HepG2 (cell line): Measurements from ENCODE around the gene SSX2IP. TPM values are rescaled to one million over a fixed set of nuclear protein-coding genes. Genes with fewer than 3 reads are reported as not detected.

Experiments used
- ARNT2 ChIP-seq: sonication (generic); formaldehyde crosslinking; IDR thresholded peaks from 2 replicates; pipeline ENCODE4 v1.8.0; 2022; ENCODE audit warnings: mild to moderate bottlenecking, low read depth, missing genetic modification reagents, moderate library complexity
- ARNTL ChIP-seq: sonication (generic); formaldehyde crosslinking; IDR thresholded peaks from 2 replicates; pipeline ENCODE4 v1.4.0; 2020; ENCODE audit warnings: mild to moderate bottlenecking, missing genetic modification reagents
- DMAP1 ChIP-seq: IDR thresholded peaks from 2 replicates; pipeline ENCODE4 v1.6.1; 2016
- DR1 ChIP-seq: sonication (generic); formaldehyde crosslinking; IDR thresholded peaks from 2 replicates; pipeline ENCODE4 v1.8.0; 2021; ENCODE audit warnings: mild to moderate bottlenecking, missing genetic modification reagents, inconsistent platforms
- FOSL2 ChIP-seq: sonication (generic); formaldehyde crosslinking; IDR thresholded peaks from 2 replicates; pipeline ENCODE4 v1.4.0; 2020; ENCODE audit warnings: missing genetic modification reagents
- FOXA1 ChIP-seq, 2 experiments: fragments of 450-650 bp in 1 of 2; sonication (generic) in 1 of 2; formaldehyde crosslinking in 1 of 2; IDR thresholded peaks; 2 replicates each; pipeline versions ENCODE4 v1.4.0 to v1.6.1; 2016 to 2020; ENCODE audit warnings: missing genetic modification reagents in 1 of 2
- FOXC1 ChIP-seq: sonication (generic); formaldehyde crosslinking; IDR thresholded peaks from 2 replicates; pipeline ENCODE4 v1.8.0; 2022; ENCODE audit warnings: mild to moderate bottlenecking, missing genetic modification reagents, borderline replicate concordance
- KLF12 ChIP-seq: sonication (generic); formaldehyde crosslinking; IDR thresholded peaks from 2 replicates; pipeline ENCODE4 v1.4.0; 2020; ENCODE audit warnings: missing genetic modification reagents, borderline replicate concordance
- MAFF ChIP-seq: IDR thresholded peaks from 2 replicates; pipeline ENCODE4 v1.6.1; 2011; ENCODE audit warnings: low read depth, low read length, improper control_type of control experiment
- MIXL1 ChIP-seq: IDR thresholded peaks from 2 replicates; pipeline ENCODE4 v1.6.1; 2016
- RBM22 ChIP-seq: fragments of 200-400 bp; formaldehyde crosslinking; optimal IDR thresholded peaks from 2 replicates; pipeline ENCODE3; 2017; ENCODE audit warnings: mild to moderate bottlenecking, low read length, moderate library complexity
- SMC3 ChIP-seq: IDR thresholded peaks from 2 replicates; pipeline ENCODE4 v1.6.1; 2011; ENCODE audit warnings: low read length, improper control_type of control experiment
- ZNF3 ChIP-seq: IDR thresholded peaks from 2 replicates; pipeline ENCODE4 v1.7.0; 2017; ENCODE audit warnings: inconsistent platforms
- ZNF317 ChIP-seq: sonication (generic); formaldehyde crosslinking; IDR thresholded peaks from 2 replicates; pipeline ENCODE4 v1.5.0; 2020; ENCODE audit warnings: mild to moderate bottlenecking, missing genetic modification reagents
- ZNF350 ChIP-seq: sonication (generic); formaldehyde crosslinking; IDR thresholded peaks from 2 replicates; pipeline ENCODE4 v1.4.0; 2020; ENCODE audit warnings: mild to moderate bottlenecking, low read depth, missing genetic modification reagents, borderline replicate concordance
- ZNF720 ChIP-seq: sonication (generic); formaldehyde crosslinking; IDR thresholded peaks from 2 replicates; pipeline ENCODE4 v1.4.0; 2020; ENCODE audit warnings: missing genetic modification reagents
- ZNF773 ChIP-seq: sonication (generic); formaldehyde crosslinking; IDR thresholded peaks from 2 replicates; pipeline ENCODE4 v1.4.0; 2020; ENCODE audit warnings: missing genetic modification reagents, borderline replicate concordance
- ZNF883 ChIP-seq: sonication (generic); formaldehyde crosslinking; IDR thresholded peaks from 2 replicates; pipeline ENCODE4 v1.5.1; 2020; ENCODE audit warnings: mild to moderate bottlenecking, missing genetic modification reagents; ENCODE audit errors: not compliant biosample characterization
- polyA plus RNA-seq, 8 experiments: library from polyadenylated mRNA; depleted of rRNA in 3 of 8; stranded (reverse) in 7 of 8; unstranded in 1 of 8; fragments of >200 nt; fragmentation: Illumina TruSeq in 4 of 8; extraction: Trizol in 4 of 8; gene quantifications; 2 replicates each; pipeline versions ENCODE4 v1.2.1 to v1.2.3, GENCODE V29; 2011 to 2016; ENCODE audit warnings: low read depth in 4 of 8, missing spikeins in 1 of 8, mixed read lengths in 1 of 8; ENCODE audit not compliant: insufficient read depth in 1 of 8
- total RNA-seq, 5 experiments: library from RNA; depleted of rRNA; stranded (reverse); fragments of >200 nt; fragmentation: Illumina TruSeq; extraction: Trizol; gene quantifications; 2 replicates each; pipeline ENCODE4 v1.2.3, GENCODE V29; 2016; ENCODE audit warnings: low read depth in 1 of 5
- TF ChIP-seq, protein P1 (sequence below): sonication (generic); formaldehyde crosslinking; IDR thresholded peaks from 2 replicates; pipeline ENCODE4 v1.4.0; 2020; ENCODE audit warnings: missing genetic modification reagents
- TF ChIP-seq, protein P2 (sequence below): sonication (generic); formaldehyde crosslinking; IDR thresholded peaks from 2 replicates; pipeline ENCODE4 v1.4.0; 2020; ENCODE audit warnings: missing genetic modification reagents
- TF ChIP-seq, protein P3 (sequence below): sonication (generic); formaldehyde crosslinking; IDR thresholded peaks from 2 replicates; pipeline ENCODE4 v1.8.0; 2022; ENCODE audit warnings: mild to moderate bottlenecking, missing genetic modification reagents, borderline replicate concordance
- TF ChIP-seq, protein P4 (sequence below): IDR thresholded peaks from 2 replicates; pipeline ENCODE4 v1.6.1; 2018; ENCODE audit warnings: missing genetic modification reagents, mild to moderate bottlenecking, missing compliant biosample characterization

SSX2IP gene
- total and polyA plus RNA-seq, 2 of the 13 experiments (the other 11 are each of a cell fraction or from before 2014, with no cell fraction given), result 2.7 to 23.7 TPM

DNA sequence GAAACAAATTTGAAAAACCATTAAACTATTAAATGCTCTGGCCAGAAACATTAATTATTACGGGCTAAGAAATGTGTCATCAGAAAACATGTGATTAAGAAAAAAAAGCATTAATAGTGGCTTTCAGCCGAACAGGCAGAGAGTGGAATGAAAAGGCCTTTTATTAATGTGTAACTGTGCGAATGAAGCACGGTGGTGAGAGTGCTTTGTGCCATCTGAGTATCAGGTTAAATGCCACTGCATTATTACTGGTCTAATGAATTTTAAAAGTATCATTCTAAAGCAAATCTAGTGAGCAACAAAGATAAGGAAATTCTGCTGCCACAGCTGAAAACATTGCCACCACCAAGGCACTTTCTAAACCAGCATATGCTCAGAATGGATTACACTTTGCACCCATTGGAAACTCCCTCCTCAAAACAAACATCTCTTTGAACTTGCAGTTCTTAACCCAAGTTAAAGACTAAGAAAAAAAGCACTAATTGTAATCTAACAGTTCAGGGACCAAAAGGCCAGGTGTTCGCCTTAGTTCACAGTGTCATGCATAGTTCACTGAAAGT lies 30.0 kb upstream of the SSX2IP start (continued):
- TF ChIP-seq, protein P1, sequence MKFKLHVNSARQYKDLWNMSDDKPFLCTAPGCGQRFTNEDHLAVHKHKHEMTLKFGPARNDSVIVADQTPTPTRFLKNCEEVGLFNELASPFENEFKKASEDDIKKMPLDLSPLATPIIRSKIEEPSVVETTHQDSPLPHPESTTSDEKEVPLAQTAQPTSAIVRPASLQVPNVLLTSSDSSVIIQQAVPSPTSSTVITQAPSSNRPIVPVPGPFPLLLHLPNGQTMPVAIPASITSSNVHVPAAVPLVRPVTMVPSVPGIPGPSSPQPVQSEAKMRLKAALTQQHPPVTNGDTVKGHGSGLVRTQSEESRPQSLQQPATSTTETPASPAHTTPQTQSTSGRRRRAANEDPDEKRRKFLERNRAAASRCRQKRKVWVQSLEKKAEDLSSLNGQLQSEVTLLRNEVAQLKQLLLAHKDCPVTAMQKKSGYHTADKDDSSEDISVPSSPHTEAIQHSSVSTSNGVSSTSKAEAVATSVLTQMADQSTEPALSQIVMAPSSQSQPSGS, result peak; percentile 40; the same call in 1 of the 2 replicates
- no peak for TF ChIP-seq FOSL2
- no peak for TF ChIP-seq DR1 (CRISPR knock-in tag)
- TF ChIP-seq ARNTL (CRISPR knock-in tag), result no peak
- no peak for TF ChIP-seq ZNF350 (CRISPR knock-in tag)
- TF ChIP-seq FOXA1 (IDR thresholded peaks at IDR 0.05), result no peak
- peak; percentile 72 for TF ChIP-seq FOXA1 (CRISPR knock-in tag; IDR thresholded peaks at IDR 0.05)
- peak; percentile 71 for TF ChIP-seq MAFF
- no peak for TF ChIP-seq KLF12 (CRISPR knock-in tag)
- TF ChIP-seq, protein P2, sequence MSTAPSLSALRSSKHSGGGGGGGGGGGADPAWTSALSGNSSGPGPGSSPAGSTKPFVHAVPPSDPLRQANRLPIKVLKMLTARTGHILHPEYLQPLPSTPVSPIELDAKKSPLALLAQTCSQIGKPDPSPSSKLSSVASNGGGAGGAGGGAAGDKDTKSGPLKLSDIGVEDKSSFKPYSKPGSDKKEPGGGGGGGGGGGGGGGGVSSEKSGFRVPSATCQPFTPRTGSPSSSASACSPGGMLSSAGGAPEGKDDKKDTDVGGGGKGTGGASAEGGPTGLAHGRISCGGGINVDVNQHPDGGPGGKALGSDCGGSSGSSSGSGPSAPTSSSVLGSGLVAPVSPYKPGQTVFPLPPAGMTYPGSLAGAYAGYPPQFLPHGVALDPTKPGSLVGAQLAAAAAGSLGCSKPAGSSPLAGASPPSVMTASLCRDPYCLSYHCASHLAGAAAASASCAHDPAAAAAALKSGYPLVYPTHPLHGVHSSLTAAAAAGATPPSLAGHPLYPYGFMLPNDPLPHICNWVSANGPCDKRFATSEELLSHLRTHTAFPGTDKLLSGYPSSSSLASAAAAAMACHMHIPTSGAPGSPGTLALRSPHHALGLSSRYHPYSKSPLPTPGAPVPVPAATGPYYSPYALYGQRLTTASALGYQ (CRISPR knock-in tag), result 0 out of 2 replicates have a peak, but pooled peaks have one; percentile 21
- no peak for TF ChIP-seq ZNF883
- no peak for TF ChIP-seq SMC3
- TF ChIP-seq ARNT2 (CRISPR knock-in tag), result no peak
- peak; percentile 44; the same call in 1 of the 2 replicates for TF ChIP-seq DMAP1 (CRISPR knock-in tag)
- TF ChIP-seq, protein P3, sequence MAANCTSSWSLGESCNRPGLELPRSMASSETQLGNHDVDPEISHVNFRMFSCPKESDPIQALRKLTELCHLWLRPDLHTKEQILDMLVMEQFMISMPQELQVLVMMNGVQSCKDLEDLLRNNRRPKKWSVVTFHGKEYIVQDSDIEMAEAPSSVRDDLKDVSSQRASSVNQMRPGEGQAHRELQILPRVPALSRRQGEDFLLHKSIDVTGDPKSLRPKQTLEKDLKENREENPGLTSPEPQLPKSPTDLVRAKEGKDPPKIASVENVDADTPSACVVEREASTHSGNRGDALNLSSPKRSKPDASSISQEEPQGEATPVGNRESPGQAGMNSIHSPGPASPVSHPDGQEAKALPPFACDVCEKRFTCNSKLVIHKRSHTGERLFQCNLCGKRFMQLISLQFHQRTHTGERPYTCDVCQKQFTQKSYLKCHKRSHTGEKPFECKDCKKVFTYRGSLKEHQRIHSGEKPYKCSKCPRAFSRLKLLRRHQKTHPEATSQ (CRISPR knock-in tag), result no peak
- TF ChIP-seq RBM22, result no peak
- no peak for TF ChIP-seq FOXC1 (CRISPR knock-in tag)
- peak; percentile 45; the same call in 1 of the 2 replicates for TF ChIP-seq ZNF317 (CRISPR knock-in tag)
- TF ChIP-seq ZNF3 (CRISPR knock-in tag), result no peak
- no peak for TF ChIP-seq ZNF720 (CRISPR knock-in tag)
- TF ChIP-seq, protein P4, sequence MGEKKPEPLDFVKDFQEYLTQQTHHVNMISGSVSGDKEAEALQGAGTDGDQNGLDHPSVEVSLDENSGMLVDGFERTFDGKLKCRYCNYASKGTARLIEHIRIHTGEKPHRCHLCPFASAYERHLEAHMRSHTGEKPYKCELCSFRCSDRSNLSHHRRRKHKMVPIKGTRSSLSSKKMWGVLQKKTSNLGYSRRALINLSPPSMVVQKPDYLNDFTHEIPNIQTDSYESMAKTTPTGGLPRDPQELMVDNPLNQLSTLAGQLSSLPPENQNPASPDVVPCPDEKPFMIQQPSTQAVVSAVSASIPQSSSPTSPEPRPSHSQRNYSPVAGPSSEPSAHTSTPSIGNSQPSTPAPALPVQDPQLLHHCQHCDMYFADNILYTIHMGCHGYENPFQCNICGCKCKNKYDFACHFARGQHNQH (CRISPR knock-in tag), result 0 out of 2 replicates have a peak, but pooled peaks have one; percentile 25
- peak; percentile 81 for TF ChIP-seq MIXL1 (CRISPR knock-in tag)
- TF ChIP-seq ZNF773 (CRISPR knock-in tag), result no peak
